ENCODE data around the gene SLIT1.

DNA sequence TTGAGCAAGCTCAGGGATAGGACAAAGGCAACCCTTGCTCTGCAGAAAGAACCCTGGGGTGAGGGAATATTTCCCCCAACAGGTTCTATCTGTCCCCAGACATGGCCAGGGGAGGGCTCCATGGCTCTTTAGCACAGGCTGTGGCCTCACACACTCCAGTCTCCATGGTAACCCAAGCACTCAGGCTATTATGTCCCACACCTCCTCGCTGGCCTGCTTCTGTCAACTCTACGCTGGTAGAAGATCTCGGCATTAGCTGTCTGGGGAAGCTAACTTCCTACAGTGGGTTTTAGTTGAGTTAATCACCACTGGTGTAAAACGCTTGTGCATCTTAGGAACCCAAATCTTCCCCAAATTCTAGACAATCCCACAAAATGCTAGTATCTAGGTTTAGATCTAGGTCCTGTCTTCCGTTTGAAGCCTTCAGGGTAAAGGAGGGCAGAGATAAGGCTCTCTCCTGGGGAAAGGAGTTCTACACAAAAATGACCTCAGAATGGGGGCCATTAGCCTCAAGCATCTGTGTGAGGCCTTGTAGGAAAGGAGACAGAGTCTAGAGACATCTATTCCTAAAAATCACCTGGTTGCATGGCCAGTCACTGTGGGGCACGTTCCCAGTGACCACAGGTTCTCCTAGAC is 36.7 kb upstream of the SLIT1 start:
- TF ChIP-seq, protein P1, sequence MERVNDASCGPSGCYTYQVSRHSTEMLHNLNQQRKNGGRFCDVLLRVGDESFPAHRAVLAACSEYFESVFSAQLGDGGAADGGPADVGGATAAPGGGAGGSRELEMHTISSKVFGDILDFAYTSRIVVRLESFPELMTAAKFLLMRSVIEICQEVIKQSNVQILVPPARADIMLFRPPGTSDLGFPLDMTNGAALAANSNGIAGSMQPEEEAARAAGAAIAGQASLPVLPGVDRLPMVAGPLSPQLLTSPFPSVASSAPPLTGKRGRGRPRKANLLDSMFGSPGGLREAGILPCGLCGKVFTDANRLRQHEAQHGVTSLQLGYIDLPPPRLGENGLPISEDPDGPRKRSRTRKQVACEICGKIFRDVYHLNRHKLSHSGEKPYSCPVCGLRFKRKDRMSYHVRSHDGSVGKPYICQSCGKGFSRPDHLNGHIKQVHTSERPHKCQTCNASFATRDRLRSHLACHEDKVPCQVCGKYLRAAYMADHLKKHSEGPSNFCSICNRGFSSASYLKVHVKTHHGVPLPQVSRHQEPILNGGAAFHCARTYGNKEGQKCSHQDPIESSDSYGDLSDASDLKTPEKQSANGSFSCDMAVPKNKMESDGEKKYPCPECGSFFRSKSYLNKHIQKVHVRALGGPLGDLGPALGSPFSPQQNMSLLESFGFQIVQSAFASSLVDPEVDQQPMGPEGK (CRISPR knock-in tag; IDR thresholded peaks at IDR 0.05; ENCODE audit: borderline replicate concordance) = no peak
- TF ChIP-seq RARB (CRISPR knock-in tag; IDR thresholded peaks at IDR 0.05) = no peak
- TF ChIP-seq ZFP30 (CRISPR knock-in tag; IDR thresholded peaks at IDR 0.05) = no peak
